Activated CD4-positive, alpha-beta T cell treated with anti-CD3 and anti-CD28 coated beads for 1 hour (primary cell): ENCODE results near the gene TLN1.

Experiments used
- DNase-seq: peaks from one replicate; pipeline ENCODE4 v3.0.0-alpha.2; 2020

TLN1 gene

GRCh38 chr9:35700942-35701341, 31.1 kb downstream of the TLN1 start:
- DNase-seq = no peak

GRCh38 chr9:35700031-35700430, 32.0 kb downstream of the TLN1 start:
- no peak for DNase-seq

- DNase-seq = no peak
These were observed 33.8 kb downstream of the TLN1 start for GRCh38 chr9:35698231-35698630.

GRCh38 chr9:35697486-35697885, 34.5 kb downstream of the TLN1 start:
- DNase-seq = no peak

- peak; percentile 34 for DNase-seq
These were observed 35.3 kb downstream of the TLN1 start for GRCh38 chr9:35696520-35697215.

- no peak for DNase-seq
These were observed 36.0 kb downstream of the TLN1 start for GRCh38 chr9:35695943-35696401.

GRCh38 chr9:35691757-35692301, 40.2 kb downstream of the TLN1 start:
- DNase-seq = no peak

- DNase-seq = no peak
These were observed 40.7 kb downstream of the TLN1 start for GRCh38 chr9:35691334-35691650.

- DNase-seq = no peak
These were observed 41.2 kb downstream of the TLN1 start for GRCh38 chr9:35690614-35691333.

GRCh38 chr9:35690294-35690613, 41.7 kb downstream of the TLN1 start:
- DNase-seq = no peak

GRCh38 chr9:35689542-35690293, 42.3 kb downstream of the TLN1 start, which contains the start of gene TPM2:
TSS of gene TPM2 (minus strand) at chr9:35689925. CDS start at chr9:35689817, 108 bp downstream.
- DNase-seq = no peak

- no peak for DNase-seq
These were observed 43.1 kb downstream of the TLN1 start for GRCh38 chr9:35688558-35689541.

GRCh38 chr9:35687972-35688557, 43.9 kb downstream of the TLN1 start:
- DNase-seq = no peak

- DNase-seq = no peak
These were observed 44.7 kb downstream of the TLN1 start for GRCh38 chr9:35687306-35687705.

GRCh38 chr9:35686222-35687203, 45.5 kb downstream of the TLN1 start:
- DNase-seq = no peak

- DNase-seq = no peak
These were observed 46.5 kb downstream of the TLN1 start for GRCh38 chr9:35685506-35685905.

- DNase-seq = no peak
These were observed 47.1 kb downstream of the TLN1 start for GRCh38 chr9:35684921-35685320.

- DNase-seq = no peak
These were observed 48.7 kb downstream of the TLN1 start for GRCh38 chr9:35683323-35683722.

GRCh38 chr9:35682520-35683315, 49.3 kb downstream of the TLN1 start:
- DNase-seq = no peak

- DNase-seq = no peak
These were observed 49.9 kb downstream of the TLN1 start for GRCh38 chr9:35682051-35682450.
